ENCODE measurements around the gene CFAP68.
A peak's percentile ranks its signal among the peaks of the same experiment; 100 is the strongest.

The CFAP68 gene

GRCh38 chr11:111913031-111913861 is 33.9 kb downstream of the CFAP68 start:
- Histone ChIP-seq H3K4me3 (ENCODE audit: low read depth in 1 of 5, low read length in 5 of 5) (peak overlapping the region; percentile 62 to 83 (median 73)), H3K27me3 (ENCODE audit: control insufficient read depth in 5 of 5, insufficient read depth in 4 of 5, low read length in 5 of 5) (peaks cover 0 to 5% (median 0%) of the 10 kb centered on the region in 5 donors), H3K9ac (ENCODE audit: low read length in 5 of 5) (peak overlapping the region; percentile 31 to 89 (median 79)), H3K4me1 (ENCODE audit: control insufficient read depth in 5 of 5, insufficient read depth in 5 of 5, low read length in 5 of 5) (peaks cover 11 to 64% (median 58%) of the 10 kb centered on the region in 5 donors), H3K27ac (ENCODE audit: low read depth, low read length) (peak overlapping the region; percentile 96), H3K36me3 (ENCODE audit: control insufficient read depth in 5 of 5, insufficient read depth in 5 of 5, low read length in 5 of 5) (peaks cover 8 to 18% (median 14%) of the 10 kb centered on the region in 5 donors), H3K9me3 (ENCODE audit: control insufficient read depth in 5 of 5, low read length in 5 of 5) (no peaks in the 10 kb centered on the region)

GRCh38 chr11:111913997-111914396 is 34.7 kb downstream of the CFAP68 start:
- Histone ChIP-seq H3K36me3 (ENCODE audit: control insufficient read depth in 5 of 5, insufficient read depth in 5 of 5, low read length in 5 of 5) (peaks cover 4 to 12% (median 7%) of the 10 kb centered on the region in 5 donors), H3K27ac (ENCODE audit: low read depth, low read length) (peak overlapping the region; percentile 96), H3K9ac (ENCODE audit: low read length in 5 of 5) (peak overlapping the region in 4 of 5 donors; percentile 59 to 89 (median 80)), H3K4me1 (ENCODE audit: control insufficient read depth in 5 of 5, insufficient read depth in 5 of 5, low read length in 5 of 5) (peaks cover 10 to 64% (median 57%) of the 10 kb centered on the region in 5 donors), H3K4me3 (ENCODE audit: low read depth in 1 of 5, low read length in 5 of 5) (peak overlapping the region; percentile 62 to 83 (median 73)), H3K9me3 (ENCODE audit: control insufficient read depth in 5 of 5, low read length in 5 of 5) (no peaks in the 10 kb centered on the region), H3K27me3 (ENCODE audit: control insufficient read depth in 5 of 5, insufficient read depth in 4 of 5, low read length in 5 of 5) (peaks cover 0 to 5% (median 0%) of the 10 kb centered on the region in 5 donors)

- Histone ChIP-seq H3K36me3 (ENCODE audit: control insufficient read depth in 5 of 5, insufficient read depth in 5 of 5, low read length in 5 of 5) (no peaks in the 10 kb centered on the region), H3K9me3 (ENCODE audit: control insufficient read depth in 5 of 5, low read length in 5 of 5) (no peaks in the 10 kb centered on the region), H3K27ac (ENCODE audit: low read depth, low read length) (no peak overlapping the region), H3K9ac (ENCODE audit: low read length in 5 of 5) (no peak overlapping the region), H3K4me3 (ENCODE audit: low read depth in 1 of 5, low read length in 5 of 5) (no peak overlapping the region), H3K27me3 (ENCODE audit: control insufficient read depth in 5 of 5, insufficient read depth in 4 of 5, low read length in 5 of 5) (peaks cover 0 to 5% (median 0%) of the 10 kb centered on the region in 5 donors), H3K4me1 (ENCODE audit: control insufficient read depth in 5 of 5, insufficient read depth in 5 of 5, low read length in 5 of 5) (peaks cover 8 to 39% (median 34%) of the 10 kb centered on the region in 5 donors)
These were observed 37.4 kb downstream of the CFAP68 start for GRCh38 chr11:111916768-111917167.

GRCh38 chr11:111917312-111917711 is 38.0 kb downstream of the CFAP68 start:
- Histone ChIP-seq H3K9ac (ENCODE audit: low read length in 5 of 5) (no peak overlapping the region), H3K27me3 (ENCODE audit: control insufficient read depth in 5 of 5, insufficient read depth in 4 of 5, low read length in 5 of 5) (peaks cover 0 to 5% (median 0%) of the 10 kb centered on the region in 5 donors), H3K9me3 (ENCODE audit: control insufficient read depth in 5 of 5, low read length in 5 of 5) (no peaks in the 10 kb centered on the region), H3K36me3 (ENCODE audit: control insufficient read depth in 5 of 5, insufficient read depth in 5 of 5, low read length in 5 of 5) (no peaks in the 10 kb centered on the region), H3K4me1 (ENCODE audit: control insufficient read depth in 5 of 5, insufficient read depth in 5 of 5, low read length in 5 of 5) (peaks cover 6 to 36% (median 34%) of the 10 kb centered on the region in 5 donors), H3K4me3 (ENCODE audit: low read depth in 1 of 5, low read length in 5 of 5) (no peak overlapping the region), H3K27ac (ENCODE audit: low read depth, low read length) (no peak overlapping the region)

GRCh38 chr11:111917788-111918187 is 38.4 kb downstream of the CFAP68 start:
- Histone ChIP-seq H3K4me1 (ENCODE audit: control insufficient read depth in 5 of 5, insufficient read depth in 5 of 5, low read length in 5 of 5) (peaks cover 6 to 40% (median 37%) of the 10 kb centered on the region in 5 donors), H3K4me3 (ENCODE audit: low read depth in 1 of 5, low read length in 5 of 5) (no peak overlapping the region), H3K9me3 (ENCODE audit: control insufficient read depth in 5 of 5, low read length in 5 of 5) (no peaks in the 10 kb centered on the region), H3K27ac (ENCODE audit: low read depth, low read length) (peak overlapping the region; percentile 55), H3K36me3 (ENCODE audit: control insufficient read depth in 5 of 5, insufficient read depth in 5 of 5, low read length in 5 of 5) (no peaks in the 10 kb centered on the region), H3K27me3 (ENCODE audit: control insufficient read depth in 5 of 5, insufficient read depth in 4 of 5, low read length in 5 of 5) (peaks cover 0 to 5% (median 0%) of the 10 kb centered on the region in 5 donors), H3K9ac (ENCODE audit: low read length in 5 of 5) (no peak overlapping the region)

- H3K9ac ChIP-seq (ENCODE audit: low read length in 5 of 5) = peak within 1 kb of the TSS in 1 of 5 donors; percentile 22
- no peaks in the 10 kb centered on the region for H3K9me3 ChIP-seq (ENCODE audit: control insufficient read depth in 5 of 5, low read length in 5 of 5)
- H3K27ac ChIP-seq (ENCODE audit: low read depth, low read length) = peak within 1 kb of the TSS; percentile 55
- H3K27me3 ChIP-seq (ENCODE audit: control insufficient read depth in 5 of 5, insufficient read depth in 4 of 5, low read length in 5 of 5) = no peaks in the 10 kb centered on the region
- peaks cover 6 to 39% (median 37%) of the 10 kb centered on the region in 5 donors for H3K4me1 ChIP-seq (ENCODE audit: control insufficient read depth in 5 of 5, insufficient read depth in 5 of 5, low read length in 5 of 5)
- H3K4me3 ChIP-seq (ENCODE audit: low read depth in 1 of 5, low read length in 5 of 5) = peak within 1 kb of the TSS in 4 of 5 donors; percentile 29 to 44 (median 40)
- no peaks in the 10 kb centered on the region for H3K36me3 ChIP-seq (ENCODE audit: control insufficient read depth in 5 of 5, insufficient read depth in 5 of 5, low read length in 5 of 5)
These were observed 39.3 kb downstream of the CFAP68 start, which contains the start of gene C11orf52 for GRCh38 chr11:111918390-111919256. Gene C11orf52, plus strand, starts transcription at chr11:111918913. Its CDS starts 60 bp downstream, at chr11:111918973.

GRCh38 chr11:111920908-111921307 is 41.6 kb downstream of the CFAP68 start:
- peak overlapping the region; percentile 94 for H3K27ac ChIP-seq (ENCODE audit: low read depth, low read length)
- no peak overlapping the region for H3K4me3 ChIP-seq (ENCODE audit: low read depth in 1 of 5, low read length in 5 of 5)
- H3K9ac ChIP-seq (ENCODE audit: low read length in 5 of 5) = no peak overlapping the region
- no peaks in the 10 kb centered on the region for H3K9me3 ChIP-seq (ENCODE audit: control insufficient read depth in 5 of 5, low read length in 5 of 5)
- H3K27me3 ChIP-seq (ENCODE audit: control insufficient read depth in 5 of 5, insufficient read depth in 4 of 5, low read length in 5 of 5) = no peaks in the 10 kb centered on the region
- H3K36me3 ChIP-seq (ENCODE audit: control insufficient read depth in 5 of 5, insufficient read depth in 5 of 5, low read length in 5 of 5) = no peaks in the 10 kb centered on the region
- peaks cover 3 to 45% (median 37%) of the 10 kb centered on the region in 5 donors for H3K4me1 ChIP-seq (ENCODE audit: control insufficient read depth in 5 of 5, insufficient read depth in 5 of 5, low read length in 5 of 5)

- H3K27ac ChIP-seq (ENCODE audit: low read depth, low read length) = peak overlapping the region; percentile 94
These were observed 42.3 kb downstream of the CFAP68 start for GRCh38 chr11:111921541-111922230.

GRCh38 chr11:111922803-111923202 is 43.5 kb downstream of the CFAP68 start:
- Histone ChIP-seq H3K36me3 (ENCODE audit: control insufficient read depth in 5 of 5, insufficient read depth in 5 of 5, low read length in 5 of 5) (no peaks in the 10 kb centered on the region), H3K9me3 (ENCODE audit: control insufficient read depth in 5 of 5, low read length in 5 of 5) (no peaks in the 10 kb centered on the region), H3K9ac (ENCODE audit: low read length in 5 of 5) (peak overlapping the region in 2 of 5 donors; percentile 64 to 86), H3K4me3 (ENCODE audit: low read depth in 1 of 5, low read length in 5 of 5) (peak overlapping the region in 2 of 5 donors; percentile 39 to 43), H3K27ac (ENCODE audit: low read depth, low read length) (peak overlapping the region; percentile 94), H3K27me3 (ENCODE audit: control insufficient read depth in 5 of 5, insufficient read depth in 4 of 5, low read length in 5 of 5) (no peaks in the 10 kb centered on the region), H3K4me1 (ENCODE audit: control insufficient read depth in 5 of 5, insufficient read depth in 5 of 5, low read length in 5 of 5) (peaks cover 8 to 57% (median 47%) of the 10 kb centered on the region in 5 donors)

More at GRCh38 chr11:111921541-111922230, 42.3 kb downstream of the CFAP68 start:
- Histone ChIP-seq H3K4me1 (ENCODE audit: control insufficient read depth in 5 of 5, insufficient read depth in 5 of 5, low read length in 5 of 5) (peaks cover 7 to 53% (median 43%) of the 10 kb centered on the region in 5 donors), H3K9ac (ENCODE audit: low read length in 5 of 5) (peak overlapping the region in 1 of 5 donors; percentile 4), H3K36me3 (ENCODE audit: control insufficient read depth in 5 of 5, insufficient read depth in 5 of 5, low read length in 5 of 5) (no peaks in the 10 kb centered on the region), H3K4me3 (ENCODE audit: low read depth in 1 of 5, low read length in 5 of 5) (no peak overlapping the region), H3K9me3 (ENCODE audit: control insufficient read depth in 5 of 5, low read length in 5 of 5) (no peaks in the 10 kb centered on the region), H3K27me3 (ENCODE audit: control insufficient read depth in 5 of 5, insufficient read depth in 4 of 5, low read length in 5 of 5) (no peaks in the 10 kb centered on the region)
